Naive B cell (primary cell): ENCODE data around the gene GPR35. TPM values are rescaled to one million over a fixed set of nuclear protein-coding genes. Genes with fewer than 3 reads are reported as not detected.
A peak's percentile ranks its signal among the peaks of the same experiment; 100 is the strongest.

Experiments
- ATAC-seq, 2 donors: fragments of 150-1000 bp; cut with Tn5 transposase; 2 replicates each; pipeline ENCODE4 v1.10.0; 2021; ENCODE audit warnings: low read depth in 2 of 2, mild to moderate bottlenecking in 2 of 2, moderate library complexity in 2 of 2
- DNase-seq: peaks from one replicate; pipeline ENCODE4 v3.0.0; 2022
- H3K27ac Mint-ChIP-seq, 6 donors: one replicate each; pipeline ENCODE4 v1.8.0; 2020 to 2022; ENCODE audit warnings: mild to moderate bottlenecking in 6 of 6, mixed read lengths in 6 of 6, moderate library complexity in 5 of 6, inconsistent platforms in 2 of 6
- H3K27me3 Mint-ChIP-seq, 3 donors: one replicate each; pipeline ENCODE4 v1.8.0; 2021 to 2022; ENCODE audit warnings: mixed read lengths in 3 of 3, mild to moderate bottlenecking in 1 of 3
- H3K36me3 Mint-ChIP-seq, 2 donors: one replicate each; pipeline ENCODE4 v1.8.0; 2020 to 2022; ENCODE audit warnings: mixed read lengths in 2 of 2, inconsistent platforms in 1 of 2, mild to moderate bottlenecking in 1 of 2
- H3K4me1 Mint-ChIP-seq, 3 donors: one replicate each; pipeline ENCODE4 v1.8.0; 2020 to 2022; ENCODE audit warnings: mixed read lengths in 3 of 3, inconsistent platforms in 1 of 3, mild to moderate bottlenecking in 1 of 3, moderate library complexity in 1 of 3
- H3K4me3 Mint-ChIP-seq, 8 donors: one replicate each; pipeline ENCODE4 v1.8.0; 2020 to 2022; ENCODE audit warnings: mild to moderate bottlenecking in 8 of 8, mixed read lengths in 8 of 8, moderate library complexity in 8 of 8, inconsistent platforms in 2 of 8
- H3K9me3 Mint-ChIP-seq, 7 donors: one replicate each; pipeline ENCODE4 v1.8.0; 2020 to 2022; ENCODE audit warnings: mixed read lengths in 7 of 7, mild to moderate bottlenecking in 5 of 7, inconsistent platforms in 2 of 7, moderate library complexity in 1 of 7
- polyA plus RNA-seq, 6 donors: library from polyadenylated mRNA; unstranded; fragments of 300-500 nt; fragmentation: Illumina TruSeq; gene quantifications; one replicate each; pipeline ENCODE4 v1.2.3, GENCODE V29; 2021; ENCODE audit warnings: low read depth in 6 of 6

The GPR35 gene
- polyA plus RNA-seq, 6 donors from 2014 or later: 0.54 to 2.9 (median 0.82) TPM; not detected in 1

DNA sequence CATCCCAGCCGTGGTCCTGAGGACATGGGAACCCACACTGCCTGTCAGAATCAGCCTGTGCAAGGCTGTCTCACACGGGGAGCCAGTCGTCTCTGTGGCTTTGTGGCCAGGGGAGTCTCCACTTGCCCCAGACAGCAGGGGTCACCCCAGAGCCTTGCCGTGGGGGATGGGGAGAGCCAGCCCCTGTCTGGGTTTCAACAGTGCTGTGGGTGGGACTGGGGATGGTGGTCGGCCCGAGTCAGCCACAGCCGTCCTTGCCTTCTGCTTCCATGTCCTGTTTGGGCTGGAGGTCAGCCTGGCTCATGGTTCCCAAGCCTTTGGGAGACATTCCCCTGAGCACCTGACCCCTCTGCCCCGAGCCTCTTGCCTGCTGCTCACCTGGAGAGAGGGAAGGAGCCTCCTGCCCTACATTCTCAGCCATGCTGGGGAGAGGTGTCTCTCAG lies 19.6 kb downstream of the GPR35 start:
- no peak for ATAC-seq
- no peak for DNase-seq
- Mint-ChIP-seq H3K4me1 (no peaks in the 10 kb centered on the region), H3K27ac (no peak overlapping the region), H3K27me3 (peaks cover 10 to 40% (median 24%) of the 10 kb centered on the region in 3 donors), H3K4me3 (no peak overlapping the region), H3K9me3 (no peaks in the 10 kb centered on the region), H3K36me3 (no peaks in the 10 kb centered on the region)

DNA sequence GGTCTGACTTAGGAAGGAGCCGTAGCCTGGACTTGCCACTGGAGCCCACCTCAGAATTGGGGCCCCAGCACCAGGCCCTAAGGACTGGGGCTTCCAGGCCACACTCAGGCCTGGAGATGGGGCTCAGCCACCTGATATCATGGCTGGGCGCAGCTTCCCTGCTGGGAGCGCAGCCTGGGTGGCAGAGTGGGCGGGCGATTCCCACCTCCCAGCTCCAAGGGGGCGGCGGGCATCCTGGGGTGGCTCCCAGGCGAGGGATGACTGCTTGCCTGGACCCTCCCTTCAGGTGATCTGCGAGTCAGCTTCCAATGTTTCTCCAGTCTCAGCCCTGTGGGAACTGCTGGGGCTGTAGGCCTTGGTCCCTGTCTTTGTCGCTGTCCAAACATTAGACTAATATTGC lies 20.1 kb downstream of the GPR35 start:
- H3K4me3 Mint-ChIP-seq: no peak overlapping the region
- H3K27ac Mint-ChIP-seq: no peak overlapping the region
- DNase-seq (no peak), ATAC-seq (no peak)
- H3K36me3 Mint-ChIP-seq: no peaks in the 10 kb centered on the region
- H3K4me1 Mint-ChIP-seq: no peaks in the 10 kb centered on the region
- H3K9me3 Mint-ChIP-seq: no peaks in the 10 kb centered on the region
- peaks cover 10 to 45% (median 27%) of the 10 kb centered on the region in 3 donors for H3K27me3 Mint-ChIP-seq

GRCh38 chr2:240645801-240646175 lies 20.5 kb downstream of the GPR35 start:
- Mint-ChIP-seq H3K27ac (peak overlapping the region in 2 of 6 donors; percentile 57 to 80), H3K4me1 (no peaks in the 10 kb centered on the region), H3K4me3 (no peak overlapping the region), H3K27me3 (peaks cover 11 to 50% (median 32%) of the 10 kb centered on the region in 3 donors), H3K36me3 (no peaks in the 10 kb centered on the region), H3K9me3 (no peaks in the 10 kb centered on the region)
- DNase-seq (no peak), ATAC-seq (no peak)

DNA sequence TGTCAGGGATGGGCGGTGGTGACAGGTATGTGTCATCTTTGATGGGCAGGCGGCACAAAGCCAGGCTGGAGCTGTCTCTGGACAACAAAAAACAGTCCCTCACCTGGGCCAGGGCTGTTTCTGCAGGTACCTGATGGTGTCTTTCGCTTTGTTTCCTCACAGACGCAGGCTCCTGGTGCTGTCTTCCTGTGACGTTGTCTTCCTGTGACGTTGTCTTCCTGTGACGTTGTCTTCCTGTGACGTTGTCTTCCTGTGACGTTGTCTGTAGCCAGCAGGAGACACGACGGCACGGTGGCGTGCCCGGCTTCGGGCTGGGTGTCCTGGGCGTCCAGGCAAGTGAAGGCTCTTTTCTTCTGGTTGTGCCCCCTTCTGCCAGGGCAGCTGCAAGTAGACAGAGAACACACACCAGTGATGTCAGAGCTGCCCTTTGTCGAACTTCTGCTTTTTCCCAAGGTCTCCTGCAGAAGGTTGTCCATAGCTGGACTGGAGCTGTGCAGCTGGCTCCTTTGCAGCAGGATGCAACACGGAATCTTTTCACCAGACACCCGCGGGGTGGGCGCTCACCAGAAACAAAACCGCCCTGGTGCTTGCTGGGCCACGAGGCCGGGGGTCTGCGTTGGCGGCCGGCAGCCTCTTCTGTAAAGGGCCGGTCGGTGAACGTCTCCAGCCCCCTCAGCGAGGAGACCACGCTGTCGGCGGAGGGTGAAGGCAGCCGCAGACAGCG lies 21.1 kb downstream of the GPR35 start:
- no peak overlapping the region for H3K4me3 Mint-ChIP-seq
- no peak for ATAC-seq
- H3K27ac Mint-ChIP-seq: peak overlapping the region in 2 of 6 donors; percentile 75 to 80
- H3K27me3 Mint-ChIP-seq: peaks cover 14 to 55% (median 37%) of the 10 kb centered on the region in 3 donors
- no peaks in the 10 kb centered on the region for H3K4me1 Mint-ChIP-seq
- no peak for DNase-seq
- H3K9me3 Mint-ChIP-seq: peaks cover 0 to under 1% (median 0%) of the 10 kb centered on the region in 7 donors
- H3K36me3 Mint-ChIP-seq: no peaks in the 10 kb centered on the region

DNA sequence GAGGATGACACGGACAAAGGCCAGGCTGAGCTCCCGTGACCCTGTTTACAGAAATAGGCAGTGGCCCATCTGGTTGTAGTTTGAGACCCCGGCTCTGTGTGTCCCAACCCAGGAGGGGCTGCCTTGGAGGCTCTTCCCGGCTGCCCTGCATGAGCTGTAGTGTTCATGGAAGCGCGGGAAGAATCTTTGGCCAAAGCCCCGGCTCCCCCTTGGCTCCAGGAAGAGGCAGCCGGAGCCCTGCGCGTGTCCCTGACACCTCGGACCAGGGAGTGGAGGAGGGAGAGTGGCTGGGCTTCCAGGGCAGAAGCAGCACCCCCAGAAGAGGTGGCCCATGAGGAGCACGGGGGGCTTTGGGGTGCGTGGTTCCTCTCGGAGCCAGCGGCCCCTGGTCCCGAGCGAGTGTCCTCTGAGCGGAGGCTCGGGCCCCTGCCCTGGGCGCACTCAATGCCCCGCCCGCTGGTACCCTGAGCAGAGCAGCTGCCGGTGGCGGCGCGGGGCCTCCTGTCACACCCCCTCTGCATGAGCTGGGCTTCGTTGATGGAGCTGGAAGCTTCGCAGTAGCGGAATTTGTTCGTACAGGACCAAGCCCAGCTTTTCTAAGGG lies 21.7 kb downstream of the GPR35 start:
- H3K4me1 Mint-ChIP-seq: no peaks in the 10 kb centered on the region
- peaks cover 0 to 5% (median 3%) of the 10 kb centered on the region in 7 donors for H3K9me3 Mint-ChIP-seq
- no peak overlapping the region for H3K27ac Mint-ChIP-seq
- H3K27me3 Mint-ChIP-seq: peaks cover 19 to 58% (median 43%) of the 10 kb centered on the region in 3 donors
- no peak overlapping the region for H3K4me3 Mint-ChIP-seq
- DNase-seq (no peak), ATAC-seq (no peak)
- no peaks in the 10 kb centered on the region for H3K36me3 Mint-ChIP-seq

DNA sequence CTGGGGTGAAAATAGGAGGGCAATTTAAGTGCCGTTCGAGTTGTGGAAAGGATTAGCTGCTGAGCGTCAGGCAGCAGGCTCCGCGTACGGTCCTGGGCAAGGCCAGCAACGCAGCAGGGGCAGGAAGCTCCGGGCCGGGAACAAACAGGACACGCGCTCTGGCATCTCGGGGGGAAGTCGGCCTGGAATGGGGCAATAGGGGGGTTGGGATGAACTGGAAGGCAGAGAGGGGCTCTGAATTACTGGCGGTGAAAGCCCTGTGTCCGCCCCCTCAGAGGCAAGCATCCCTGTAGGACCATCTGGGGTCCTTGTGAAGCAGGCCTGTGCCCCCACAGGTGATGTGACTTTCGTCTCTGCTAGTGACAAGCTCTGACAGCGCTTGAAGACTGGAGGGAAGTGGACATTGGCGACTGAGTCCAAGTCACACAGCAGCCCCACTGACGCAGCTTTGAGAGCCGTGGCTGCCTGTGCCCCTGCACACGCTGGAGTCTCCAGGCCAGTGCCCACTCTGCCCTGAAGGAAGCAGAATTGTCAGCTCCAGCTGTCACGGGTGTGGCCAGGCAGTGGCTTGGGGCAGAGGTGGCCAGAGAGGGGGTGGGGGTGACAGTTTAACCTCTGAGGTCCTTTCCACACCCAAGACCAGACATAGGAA lies 22.3 kb downstream of the GPR35 start:
- no peak for DNase-seq
- H3K27ac Mint-ChIP-seq: no peak overlapping the region

GRCh38 chr2:240648155-240648649 lies 22.9 kb downstream of the GPR35 start:
- Mint-ChIP-seq H3K27me3 (peaks cover 24 to 69% (median 49%) of the 10 kb centered on the region in 3 donors), H3K4me1 (no peaks in the 10 kb centered on the region), H3K9me3 (peaks cover 0 to 5% (median 3%) of the 10 kb centered on the region in 7 donors), H3K27ac (peak overlapping the region in 1 of 6 donors; percentile 69), H3K4me3 (no peak overlapping the region), H3K36me3 (no peaks in the 10 kb centered on the region)
- no peak for ATAC-seq
- DNase-seq: no peak

More for the DNA sequence above, 22.3 kb downstream of the GPR35 start:
- no peak for ATAC-seq
- no peaks in the 10 kb centered on the region for H3K4me1 Mint-ChIP-seq
- H3K27me3 Mint-ChIP-seq: peaks cover 23 to 64% (median 47%) of the 10 kb centered on the region in 3 donors
- peaks cover 0 to 5% (median 3%) of the 10 kb centered on the region in 7 donors for H3K9me3 Mint-ChIP-seq
- no peak overlapping the region for H3K4me3 Mint-ChIP-seq
- H3K36me3 Mint-ChIP-seq: no peaks in the 10 kb centered on the region

- Mint-ChIP-seq H3K27ac (peak overlapping the region in 1 of 6 donors; percentile 69), H3K4me1 (no peaks in the 10 kb centered on the region), H3K36me3 (no peaks in the 10 kb centered on the region), H3K9me3 (peaks cover 0 to 5% (median 3%) of the 10 kb centered on the region in 7 donors), H3K4me3 (peak overlapping the region in 1 of 8 donors; percentile 66), H3K27me3 (peaks cover 27 to 71% (median 54%) of the 10 kb centered on the region in 3 donors)
- ATAC-seq (no peak), DNase-seq (no peak)
Observed at GRCh38 chr2:240648650-240649275, 23.5 kb downstream of the GPR35 start.

DNA sequence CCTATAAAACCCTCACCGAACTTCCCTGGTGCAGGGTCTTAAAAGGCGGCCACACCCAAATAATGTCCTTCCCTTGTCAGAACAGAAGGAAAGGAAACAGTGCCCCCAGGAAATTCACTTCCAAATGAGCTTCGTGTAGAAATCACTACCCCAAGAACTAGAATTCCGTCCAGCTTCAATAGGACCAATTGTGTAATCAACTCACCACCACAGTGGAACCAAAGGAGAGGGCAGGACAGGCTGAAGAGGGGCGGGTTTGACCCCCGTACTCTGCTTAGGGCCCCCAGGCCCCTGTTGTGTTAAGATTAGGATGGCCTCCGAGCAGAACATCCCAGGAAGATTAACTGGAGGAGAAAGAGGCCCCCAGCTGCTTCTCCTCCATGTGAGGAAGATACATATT lies 24.1 kb downstream of the GPR35 start:
- DNase-seq: no peak
- peaks cover 0 to 5% (median 3%) of the 10 kb centered on the region in 7 donors for H3K9me3 Mint-ChIP-seq
- no peaks in the 10 kb centered on the region for H3K4me1 Mint-ChIP-seq
- H3K4me3 Mint-ChIP-seq: no peak overlapping the region
- no peak for ATAC-seq
- peaks cover 27 to 67% (median 56%) of the 10 kb centered on the region in 3 donors for H3K27me3 Mint-ChIP-seq
- H3K27ac Mint-ChIP-seq: peak overlapping the region in 1 of 6 donors; percentile 64
- H3K36me3 Mint-ChIP-seq: no peaks in the 10 kb centered on the region

- peaks cover 38 to 72% (median 66%) of the 10 kb centered on the region in 3 donors for H3K27me3 Mint-ChIP-seq
- ATAC-seq: no peak
- peaks cover 0 to 4% (median 0%) of the 10 kb centered on the region in 3 donors for H3K4me1 Mint-ChIP-seq
- H3K36me3 Mint-ChIP-seq: no peaks in the 10 kb centered on the region
- H3K4me3 Mint-ChIP-seq: no peak overlapping the region
- H3K27ac Mint-ChIP-seq: no peak overlapping the region
- DNase-seq: no peak
- H3K9me3 Mint-ChIP-seq: peaks cover 0 to 10% (median 4%) of the 10 kb centered on the region in 7 donors
Observed at GRCh38 chr2:240650254-240650965, 25.1 kb downstream of the GPR35 start.

- Mint-ChIP-seq H3K36me3 (no peaks in the 10 kb centered on the region), H3K27me3 (peaks cover 38 to 72% (median 64%) of the 10 kb centered on the region in 3 donors), H3K9me3 (peaks cover 0 to 10% (median 4%) of the 10 kb centered on the region in 7 donors), H3K27ac (no peak overlapping the region), H3K4me1 (peaks cover 0 to 4% (median 0%) of the 10 kb centered on the region in 3 donors), H3K4me3 (no peak overlapping the region)
- DNase-seq (no peak), ATAC-seq (no peak)
Observed at GRCh38 chr2:240651185-240651584, 25.9 kb downstream of the GPR35 start.

DNA sequence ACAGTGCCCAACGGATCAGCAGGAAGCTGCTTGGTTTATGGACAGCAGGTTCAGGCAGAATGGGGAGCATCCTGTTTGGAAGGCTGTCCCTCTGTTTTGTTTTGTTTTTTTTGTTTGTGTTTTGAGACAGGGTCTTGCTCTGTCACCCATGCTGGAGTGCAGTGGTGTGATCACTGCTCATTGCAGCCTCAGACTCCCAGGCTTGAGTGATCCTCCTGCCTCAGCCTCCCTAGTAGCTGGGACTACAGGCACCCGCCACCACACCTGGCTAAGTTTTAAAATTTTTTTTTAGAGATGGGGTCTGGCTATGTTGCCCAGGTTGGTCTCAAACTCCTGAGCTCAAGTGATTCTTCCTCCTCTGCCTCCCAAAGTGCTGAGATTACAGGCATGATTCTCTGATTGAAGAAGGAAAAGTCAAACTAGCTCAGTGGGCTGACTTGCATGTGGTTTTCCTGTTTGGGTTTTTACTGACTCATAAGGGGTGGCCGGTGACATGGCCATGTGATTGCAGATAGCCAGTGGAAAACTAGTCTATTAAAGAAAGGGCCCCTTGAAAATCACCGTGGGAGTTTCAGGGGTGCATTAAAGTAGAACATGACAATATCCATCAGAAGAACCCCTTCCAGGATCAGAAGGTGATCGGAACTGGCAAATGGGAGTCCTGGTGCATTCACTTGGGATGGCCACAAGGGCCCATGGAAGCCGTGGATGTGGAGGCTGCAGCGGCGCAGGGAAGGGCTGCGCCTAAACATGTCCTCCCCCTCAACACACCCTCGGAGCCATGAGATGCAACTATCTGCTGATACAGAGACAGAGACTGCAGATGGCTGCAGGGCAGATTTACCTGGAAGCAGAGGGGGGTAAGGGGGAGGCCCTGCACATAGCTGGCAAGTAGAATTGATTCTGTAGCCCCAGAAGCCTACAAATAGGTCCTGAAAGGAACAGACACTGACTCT lies 30.9 kb downstream of the GPR35 start:
- DNase-seq: no peak
- Mint-ChIP-seq H3K9me3 (peaks cover 0 to 14% (median 4%) of the 10 kb centered on the region in 7 donors), H3K4me1 (peaks cover 0 to 4% (median 0%) of the 10 kb centered on the region in 3 donors), H3K36me3 (no peaks in the 10 kb centered on the region), H3K4me3 (no peak overlapping the region), H3K27me3 (peaks cover 40 to 49% (median 40%) of the 10 kb centered on the region in 3 donors), H3K27ac (no peak overlapping the region)
- ATAC-seq: no peak
